Activated CD8-positive, alpha-beta T cell treated with anti-CD3 and anti-CD28 coated beads, Interleukin-2, amount 10 ng/mL, durations not matched to agents 7 days and 5 days (primary cell): ENCODE results near the gene SAMD10. TPM values are rescaled to one million over a fixed set of nuclear protein-coding genes. Genes with fewer than 3 reads are reported as not detected.
"Not testable (repeated sequence)": the region's sequence is repeated elsewhere in the genome, so short reads cannot be mapped to it uniquely, and the experiment has no call there.

Experiments used
- ATAC-seq: fragments of 150-1000 bp; cut with Tn5 transposase; one replicate; pipeline ENCODE4 v1.10.0; 2021; ENCODE audit warnings: moderate library complexity
- CTCF ChIA-PET: fragments of 350-600 bp; sonication (Branson Sonifier 250); formaldehyde crosslinking; loops from one replicate; lab custom pipeline; 2021; ENCODE audit warnings: antibody characterized with exemption; lab: Charles Lee
- POLR2A ChIA-PET: fragments of 350-600 bp; sonication (Branson Sonifier 250); formaldehyde crosslinking; loops from one replicate; lab custom pipeline; 2021; ENCODE audit warnings: antibody characterized with exemption; lab: Charles Lee
- DNase-seq: peaks from one replicate; pipeline ENCODE4 v3.0.0-alpha.2; 2020
- H3K27ac Mint-ChIP-seq: one replicate; pipeline ENCODE4 v1.8.0; 2021; ENCODE audit warnings: mild to moderate bottlenecking, mixed read lengths
- H3K27me3 Mint-ChIP-seq: one replicate; pipeline ENCODE4 v1.8.0; 2021; ENCODE audit warnings: low read depth, mixed read lengths
- H3K36me3 Mint-ChIP-seq: one replicate; pipeline ENCODE4 v1.8.0; 2021; ENCODE audit warnings: low read depth, mixed read lengths
- H3K4me1 Mint-ChIP-seq: one replicate; pipeline ENCODE4 v1.8.0; 2021; ENCODE audit warnings: low read depth, mixed read lengths
- H3K4me3 Mint-ChIP-seq: one replicate; pipeline ENCODE4 v1.8.0; 2021; ENCODE audit warnings: mild to moderate bottlenecking, mixed read lengths
- H3K9me3 Mint-ChIP-seq: one replicate; pipeline ENCODE4 v1.8.0; 2022; ENCODE audit warnings: mixed read lengths; ENCODE audit not compliant: insufficient read depth
- total RNA-seq, 2 experiments: library from RNA; stranded (reverse); gene quantifications; one replicate each; pipeline ENCODE4 v1.2.3, GENCODE V29; 2021

Gene SAMD10
- total RNA-seq, 2 experiments from 2014 or later: 12.0 to 12.5 TPM

DNA sequence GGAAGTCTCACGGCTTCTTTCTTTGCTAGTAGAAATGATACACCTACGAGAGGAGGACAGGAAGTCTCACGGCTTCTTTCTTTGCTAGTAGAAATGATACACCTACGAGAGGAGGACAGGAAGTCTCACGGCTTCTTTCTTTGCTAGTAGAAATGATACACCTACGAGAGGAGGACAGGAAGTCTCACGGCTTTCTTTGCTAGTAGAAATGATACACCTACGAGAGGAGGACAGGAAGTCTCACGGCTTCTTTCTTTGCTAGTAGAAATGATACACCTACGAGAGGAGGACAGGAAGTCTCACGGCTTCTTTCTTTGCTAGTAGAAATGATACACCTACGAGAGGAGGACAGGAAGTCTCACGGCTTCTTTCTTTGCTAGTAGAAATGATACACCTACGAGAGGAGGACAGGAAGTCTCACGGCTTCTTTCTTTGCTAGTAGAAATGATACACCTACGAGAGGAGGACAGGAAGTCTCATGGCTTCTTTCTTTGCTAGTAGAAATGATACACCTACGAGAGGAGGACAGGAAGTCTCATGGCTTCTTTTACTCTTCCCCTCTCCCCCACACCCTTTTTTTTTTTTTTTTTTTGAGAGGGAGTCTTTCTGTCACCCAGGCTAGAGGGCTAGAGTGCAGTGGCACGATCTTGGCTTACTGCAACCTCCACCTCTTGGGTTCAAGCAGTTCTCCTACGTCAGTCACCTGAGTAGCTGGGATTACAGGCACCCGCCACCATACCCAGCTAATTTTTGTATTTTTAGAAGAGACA lies 33.1 kb upstream of the SAMD10 start:
- ATAC-seq, POLR2A ChIA-PET, DNase-seq, H3K27me3 Mint-ChIP-seq: not testable (repeated sequence)
- Mint-ChIP-seq H3K4me1 (peaks cover 62% of the 10 kb centered on the region), H3K27ac (peak overlapping the region; percentile 93), H3K4me3 (peak overlapping the region; percentile 50), H3K9me3 (peaks cover 20% of the 10 kb centered on the region), H3K36me3 (peaks cover 70% of the 10 kb centered on the region)
- CTCF ChIA-PET: interaction anchor here (1.9 kb wide), 1 partner anchor 26 kb away, joined by 8 read pairs; no protein-coding TSS in a partner anchor

DNA sequence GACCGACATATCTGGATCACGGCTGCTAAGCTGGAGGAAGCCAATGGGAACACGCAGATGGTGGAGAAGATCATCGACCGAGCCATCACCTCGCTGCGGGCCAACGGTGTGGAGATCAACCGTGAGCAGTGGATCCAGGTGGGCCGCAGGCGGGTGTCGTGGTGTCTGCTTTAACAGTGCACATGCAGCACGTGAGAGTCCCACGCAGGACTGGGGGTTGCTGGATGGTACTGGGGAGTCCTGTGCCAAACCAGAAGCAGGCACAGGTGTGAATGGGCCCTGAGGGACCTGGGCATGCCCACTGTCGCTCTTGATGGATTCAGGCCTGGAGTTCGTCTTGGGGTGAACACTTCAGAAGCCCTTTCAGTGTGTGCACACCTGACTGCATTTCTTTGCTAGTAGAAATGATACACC lies 31.9 kb upstream of the SAMD10 start:
- Mint-ChIP-seq H3K4me3 (no peak overlapping the region), H3K27me3 (no peaks in the 10 kb centered on the region), H3K36me3 (peaks cover 76% of the 10 kb centered on the region), H3K4me1 (peaks cover 62% of the 10 kb centered on the region), H3K9me3 (peaks cover 20% of the 10 kb centered on the region), H3K27ac (peak overlapping the region; percentile 78)
- ChIA-PET CTCF (interaction anchor here (1.2 to 1.9 kb wide), 2 partner anchors 27 to 34 kb away, joined by 3 to 5 read pairs; no protein-coding TSS in a partner anchor), POLR2A (interaction anchor here (1.5 to 1.6 kb wide), 2 partner anchors 27 to 32 kb away, joined by 3 to 8 read pairs; partner anchors contain the start of gene SAMD10)
- DNase-seq: no peak
- ATAC-seq: peak; percentile 16

DNA sequence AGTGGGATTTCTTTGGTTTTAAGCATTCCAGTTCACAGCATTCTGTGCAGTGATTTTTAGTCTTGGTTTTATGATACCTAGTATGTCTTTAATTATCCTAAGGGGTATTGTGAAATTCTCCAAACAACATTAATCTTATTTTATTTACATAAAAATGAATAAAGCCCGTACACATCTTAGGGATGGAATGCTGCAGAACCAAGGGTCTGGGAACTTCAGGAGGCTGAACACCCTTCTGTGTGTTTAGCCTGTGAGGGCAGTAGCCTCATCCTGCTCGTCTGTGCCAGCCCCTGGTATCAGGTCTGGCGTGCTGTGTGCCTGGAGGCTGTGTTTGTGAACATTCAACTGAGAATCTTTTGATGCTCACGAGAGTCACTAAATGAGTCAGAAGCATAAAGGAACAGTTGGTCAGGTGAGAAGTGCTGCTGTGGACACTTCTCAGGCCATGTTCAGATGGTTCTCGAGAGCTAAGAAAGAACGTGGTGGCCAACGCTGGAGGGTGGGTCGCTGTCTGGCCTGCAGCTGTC lies 31.3 kb upstream of the SAMD10 start:
- H3K27ac Mint-ChIP-seq: peak overlapping the region; percentile 78
- H3K36me3 Mint-ChIP-seq: peaks cover 76% of the 10 kb centered on the region
- DNase-seq (no peak), ATAC-seq (peak; percentile 17)
- peaks cover 20% of the 10 kb centered on the region for H3K9me3 Mint-ChIP-seq
- ChIA-PET POLR2A (interaction anchor here (1.5 to 1.6 kb wide), 2 partner anchors 28 to 32 kb away, joined by 3 to 8 read pairs; partner anchors contain the start of gene SAMD10), CTCF (interaction anchor here (0.7 to 1.9 kb wide), 4 partner anchors 23 to 33 kb away, joined by 3 to 5 read pairs (median 4); partner anchors contain the start of genes PRPF6 and SAMD10)
- H3K4me3 Mint-ChIP-seq: no peak overlapping the region
- H3K4me1 Mint-ChIP-seq: peaks cover 62% of the 10 kb centered on the region
- no peaks in the 10 kb centered on the region for H3K27me3 Mint-ChIP-seq

DNA sequence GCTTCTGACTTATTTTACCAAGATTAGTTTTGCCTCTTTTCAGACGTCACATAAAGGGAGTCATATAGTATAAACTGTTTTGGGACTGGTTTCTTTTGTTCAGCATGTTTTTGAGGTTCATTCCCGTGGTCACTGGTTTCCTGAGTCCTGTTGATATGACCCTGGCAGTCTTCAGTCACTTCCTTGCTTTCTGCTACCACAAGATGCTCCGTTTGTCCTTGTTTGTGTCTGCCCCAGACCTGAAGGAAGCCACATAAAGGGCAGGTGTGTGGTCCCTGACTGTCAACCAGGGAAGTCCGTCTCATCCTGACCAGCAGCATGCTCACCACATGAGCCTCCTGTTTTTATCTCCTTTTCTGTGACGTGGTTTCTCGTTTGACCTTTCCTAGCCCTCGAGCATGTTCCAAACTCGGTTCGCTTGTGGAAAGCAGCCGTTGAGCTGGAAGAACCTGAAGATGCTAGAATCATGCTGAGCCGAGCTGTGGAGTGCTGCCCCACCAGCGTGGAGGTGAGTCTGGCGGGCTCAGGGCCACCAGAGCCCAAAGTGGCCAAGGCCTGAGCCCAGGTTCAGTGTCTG lies 30.5 kb upstream of the SAMD10 start:
- H3K27me3 Mint-ChIP-seq: no peaks in the 10 kb centered on the region
- peak; percentile 37 for ATAC-seq
- DNase-seq: peak; percentile 46
- H3K9me3 Mint-ChIP-seq: peaks cover 20% of the 10 kb centered on the region
- peak overlapping the region; percentile 32 for H3K4me3 Mint-ChIP-seq
- peaks cover 72% of the 10 kb centered on the region for H3K36me3 Mint-ChIP-seq
- peak overlapping the region; percentile 74 for H3K27ac Mint-ChIP-seq
- ChIA-PET CTCF (interaction anchor here (0.7 to 1.9 kb wide), 4 partner anchors 24 to 30 kb away, joined by 3 to 5 read pairs (median 4); partner anchors contain the start of genes PRPF6 and SAMD10), POLR2A (interaction anchor here (1.5 to 1.6 kb wide), 2 partner anchors 29 to 31 kb away, joined by 3 to 8 read pairs; partner anchors contain the start of gene SAMD10)
- H3K4me1 Mint-ChIP-seq: peaks cover 56% of the 10 kb centered on the region

DNA sequence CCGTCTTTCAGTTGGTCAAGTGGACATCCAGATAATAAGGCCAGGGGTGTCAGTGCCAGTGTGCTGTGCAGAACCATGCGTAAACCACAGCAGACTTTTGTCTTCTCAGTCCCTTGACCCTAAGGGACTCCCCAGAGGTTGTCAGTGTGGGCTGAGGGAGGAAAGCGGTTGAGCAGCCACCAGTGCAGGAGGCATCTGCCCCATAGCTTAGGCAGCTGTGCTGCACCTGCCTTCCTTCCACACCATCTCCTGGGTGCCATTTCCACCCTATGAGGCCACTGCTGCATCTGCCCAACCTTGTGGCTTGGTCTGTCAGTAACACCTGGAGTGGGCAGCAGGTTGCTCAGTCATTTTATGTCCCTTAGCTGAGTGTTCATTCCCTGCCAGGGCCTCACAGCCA lies 27.5 kb upstream of the SAMD10 start:
- Mint-ChIP-seq H3K9me3 (peaks cover 14% of the 10 kb centered on the region), H3K36me3 (peaks cover 67% of the 10 kb centered on the region), H3K4me3 (no peak overlapping the region), H3K27me3 (no peaks in the 10 kb centered on the region), H3K4me1 (peaks cover 36% of the 10 kb centered on the region), H3K27ac (no peak overlapping the region)
- ChIA-PET POLR2A (interaction anchor here (0.6 to 1.2 kb wide), 3 partner anchors 13 to 32 kb away, joined by 3 to 5 read pairs (median 3); partner anchors contain the start of gene PRPF6), CTCF (interaction anchor here (1.8 to 4.6 kb wide), 2 partner anchors 27 to 32 kb away, joined by 8 to 14 read pairs; partner anchors contain the start of genes PRPF6 and SAMD10)
- DNase-seq: no peak
- no peak for ATAC-seq

DNA sequence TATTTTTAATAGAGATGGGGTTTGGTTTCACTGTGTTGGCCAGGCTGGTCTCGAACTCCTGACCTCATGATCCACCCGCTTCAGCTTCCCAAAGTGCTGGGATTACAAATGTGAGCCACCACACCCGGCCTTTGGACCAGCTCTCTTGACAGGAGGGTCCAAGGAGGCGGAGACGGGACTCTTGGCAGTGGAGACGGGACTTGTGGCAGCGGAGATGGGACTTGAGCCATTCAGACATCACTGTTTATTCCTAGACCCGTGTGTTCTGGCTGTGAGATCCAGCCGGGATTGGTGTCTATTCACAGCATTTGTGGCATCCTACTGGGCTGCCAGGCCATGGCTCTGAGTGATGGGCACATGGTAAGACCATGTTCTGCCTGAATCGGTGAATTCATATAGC lies 27.0 kb upstream of the SAMD10 start:
- Mint-ChIP-seq H3K27ac (no peak overlapping the region), H3K4me3 (no peak overlapping the region), H3K27me3 (no peaks in the 10 kb centered on the region), H3K4me1 (peaks cover 34% of the 10 kb centered on the region), H3K9me3 (peaks cover 14% of the 10 kb centered on the region), H3K36me3 (peaks cover 69% of the 10 kb centered on the region)
- ChIA-PET POLR2A (interaction anchor here (1.2 kb wide), 1 partner anchor 32 kb away, joined by 3 read pairs; no protein-coding TSS in a partner anchor), CTCF (interaction anchor here (1.6 to 4.6 kb wide), 2 partner anchors 19 to 33 kb away, joined by 3 to 14 read pairs; no protein-coding TSS in a partner anchor)
- ATAC-seq (no peak), DNase-seq (no peak)

DNA sequence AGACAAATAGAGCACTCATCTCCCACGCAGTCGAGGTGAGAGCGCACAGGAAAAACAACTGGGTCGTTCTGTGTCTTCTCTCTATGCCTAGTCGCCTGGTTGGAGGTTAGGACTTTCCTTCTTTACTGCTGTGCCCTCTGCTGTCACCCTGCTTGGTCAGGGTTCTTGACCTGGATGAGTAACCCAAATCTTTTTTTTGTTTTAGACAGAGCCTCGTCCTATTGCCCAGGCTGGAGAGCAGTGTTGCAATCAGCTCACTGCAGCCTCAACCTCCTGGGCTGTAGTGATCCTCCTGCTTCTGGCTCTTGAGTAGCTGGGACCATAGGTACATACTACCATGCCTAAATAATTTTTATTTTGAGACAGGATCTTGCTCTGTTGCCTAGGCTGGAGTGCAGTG lies 26.0 kb upstream of the SAMD10 start:
- H3K27ac Mint-ChIP-seq: peak overlapping the region; percentile 11
- H3K27me3 Mint-ChIP-seq: no peaks in the 10 kb centered on the region
- peaks cover 14% of the 10 kb centered on the region for H3K9me3 Mint-ChIP-seq
- ATAC-seq (no peak), DNase-seq (no peak)
- POLR2A ChIA-PET: interaction anchor here (0.6 kb wide), 1 partner anchor 13 kb away, joined by 3 read pairs; no protein-coding TSS in a partner anchor
- H3K4me1 Mint-ChIP-seq: peaks cover 23% of the 10 kb centered on the region
- no peak overlapping the region for H3K4me3 Mint-ChIP-seq
- CTCF ChIA-PET: interaction anchor here (1.6 to 4.6 kb wide), 2 partner anchors 18 to 34 kb away, joined by 3 to 14 read pairs; no protein-coding TSS in a partner anchor
- peaks cover 64% of the 10 kb centered on the region for H3K36me3 Mint-ChIP-seq

DNA sequence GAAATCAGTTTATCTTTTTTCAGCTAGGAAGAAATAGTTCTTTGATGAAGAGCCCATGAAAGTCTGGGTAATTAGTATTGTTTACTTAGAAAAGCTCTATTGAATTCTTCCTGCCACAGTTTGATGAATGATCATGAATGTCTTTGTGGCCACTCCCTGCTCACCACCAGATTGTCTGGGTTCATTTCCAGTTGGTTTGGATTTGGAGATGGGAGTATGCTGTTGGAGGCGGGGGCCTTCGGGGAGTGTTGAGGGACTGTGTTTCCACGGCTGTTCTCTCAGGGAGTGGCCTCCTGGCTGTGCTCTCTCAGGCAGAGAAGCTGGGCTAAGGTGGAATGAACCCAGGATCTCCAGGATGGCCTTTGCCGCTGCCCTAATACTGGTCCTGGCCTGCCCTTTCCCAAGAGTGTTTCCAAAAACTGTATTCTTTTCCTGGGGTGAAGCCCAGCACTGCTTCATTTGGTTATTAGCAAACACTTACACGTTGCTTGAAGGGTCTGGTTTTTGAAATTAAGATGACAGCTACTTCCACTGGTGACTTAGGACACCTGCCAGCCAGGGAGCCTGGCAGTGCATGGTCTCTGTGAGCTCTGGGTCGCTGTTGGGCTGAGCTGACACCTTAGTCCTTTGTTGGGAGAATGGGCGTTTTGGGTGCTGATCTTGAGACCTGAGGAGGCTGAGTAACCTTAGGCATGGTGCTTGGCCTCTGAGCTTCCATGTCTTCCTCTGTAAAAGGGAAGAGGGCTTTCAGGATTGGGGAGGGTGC lies 24.7 kb upstream of the SAMD10 start:
- Mint-ChIP-seq H3K9me3 (peaks cover 11% of the 10 kb centered on the region), H3K36me3 (peaks cover 62% of the 10 kb centered on the region), H3K27ac (no peak overlapping the region), H3K4me3 (no peak overlapping the region), H3K27me3 (no peaks in the 10 kb centered on the region), H3K4me1 (peaks cover 11% of the 10 kb centered on the region)
- DNase-seq (no peak), ATAC-seq (no peak)
- CTCF ChIA-PET: interaction anchor here (4.6 kb wide), 1 partner anchor 35 kb away, joined by 14 read pairs; no protein-coding TSS in a partner anchor
- POLR2A ChIA-PET: no interaction called here

DNA sequence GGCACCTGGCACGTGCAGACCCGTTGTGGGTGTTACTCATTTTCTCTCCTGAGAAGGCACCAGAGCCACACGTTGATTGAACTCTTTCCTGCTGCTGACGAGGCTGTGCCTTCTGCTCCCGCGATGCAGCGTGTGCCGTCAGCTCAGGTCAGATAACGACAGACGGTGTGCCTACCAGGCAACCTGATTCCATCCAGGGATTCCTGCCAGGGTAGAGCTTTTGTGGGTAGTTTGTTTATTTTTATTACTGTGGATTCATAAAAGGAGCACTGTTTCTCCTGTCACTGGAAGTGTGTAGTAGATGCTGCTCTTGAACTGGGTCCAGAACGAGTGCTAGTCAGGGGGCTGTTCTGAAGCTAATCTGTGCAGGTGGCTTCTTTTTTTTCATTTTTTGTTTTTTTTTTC lies 22.2 kb upstream of the SAMD10 start:
- Mint-ChIP-seq H3K4me3 (no peak overlapping the region), H3K9me3 (no peaks in the 10 kb centered on the region), H3K27ac (peak overlapping the region; percentile 46), H3K4me1 (no peaks in the 10 kb centered on the region), H3K36me3 (peaks cover 52% of the 10 kb centered on the region), H3K27me3 (no peaks in the 10 kb centered on the region)
- CTCF ChIA-PET: interaction anchor here (1.0 to 1.4 kb wide), 2 partner anchors 20 to 21 kb away, joined by 3 to 5 read pairs; partner anchors contain the start of gene PRPF6
- POLR2A ChIA-PET: no interaction called here
- ATAC-seq: no peak
- DNase-seq: no peak

DNA sequence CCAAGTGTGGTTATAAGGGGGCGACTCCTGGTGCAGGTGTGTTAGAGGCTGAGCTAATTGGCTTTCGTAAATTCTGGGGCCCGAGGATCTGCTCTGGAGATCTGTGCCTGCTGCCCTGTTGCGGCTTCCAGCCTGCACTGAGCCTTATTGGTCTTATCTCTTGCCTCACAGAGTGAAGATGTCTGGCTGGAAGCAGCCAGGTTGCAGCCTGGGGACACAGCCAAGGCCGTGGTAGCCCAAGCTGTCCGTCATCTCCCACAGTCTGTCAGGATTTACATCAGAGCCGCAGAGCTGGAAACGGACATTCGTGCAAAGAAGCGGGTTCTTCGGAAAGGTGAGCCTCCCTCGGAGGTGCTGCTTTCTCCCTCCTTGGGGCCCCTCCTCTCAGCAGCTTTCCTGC lies 21.5 kb upstream of the SAMD10 start:
- ATAC-seq (no peak), DNase-seq (no peak)
- H3K9me3 Mint-ChIP-seq: no peaks in the 10 kb centered on the region
- H3K27ac Mint-ChIP-seq: no peak overlapping the region
- no peaks in the 10 kb centered on the region for H3K4me1 Mint-ChIP-seq
- peaks cover 56% of the 10 kb centered on the region for H3K36me3 Mint-ChIP-seq
- POLR2A ChIA-PET: no interaction called here
- CTCF ChIA-PET: interaction anchor here (1.0 to 1.4 kb wide), 2 partner anchors 19 to 20 kb away, joined by 3 to 5 read pairs; partner anchors contain the start of gene PRPF6
- no peaks in the 10 kb centered on the region for H3K27me3 Mint-ChIP-seq
- no peak overlapping the region for H3K4me3 Mint-ChIP-seq
